Hepatocyte (in vitro differentiated cells): ENCODE measurements around the gene PLEKHA5. TPM values are rescaled to one million over a fixed set of nuclear protein-coding genes. Genes with fewer than 3 reads are reported as not detected.

ENCODE experiments used
- DNase-seq: peaks from one replicate; pipeline ENCODE4 v3.0.0-alpha.2; 2016; ENCODE audit warnings: low spot score
- H2AFZ ChIP-seq: fragments of 200-600 bp; sonication (generic); 2 replicates; pipeline ENCODE4 v1.6.0; 2016; ENCODE audit warnings: antibody characterized with exemption, mild to moderate bottlenecking
- H3K27ac ChIP-seq: fragments of 200-600 bp; sonication (generic); 2 replicates; pipeline ENCODE4 v1.5.1; 2016; ENCODE audit warnings: mild to moderate bottlenecking
- H3K27me3 ChIP-seq: fragments of 200-600 bp; sonication (generic); 2 replicates; pipeline ENCODE4 v1.6.1; 2016
- H3K36me3 ChIP-seq: fragments of 200-600 bp; sonication (generic); replicated peaks from 2 replicates; pipeline ENCODE4 v1.5.1; 2016; ENCODE audit warnings: low read depth; ENCODE audit not compliant: insufficient read depth
- H3K4me1 ChIP-seq: fragments of 200-600 bp; sonication (generic); 2 replicates; pipeline ENCODE4 v1.5.1; 2016; ENCODE audit warnings: mild to moderate bottlenecking, moderate library complexity; ENCODE audit not compliant: insufficient read depth
- H3K4me2 ChIP-seq: fragments of 200-600 bp; sonication (generic); 2 replicates; pipeline ENCODE4 v1.6.0; 2016
- H3K4me3 ChIP-seq: fragments of 200-600 bp; sonication (generic); 2 replicates; pipeline ENCODE4 v1.5.1; 2016; ENCODE audit warnings: mild to moderate bottlenecking
- H3K79me2 ChIP-seq: fragments of 200-600 bp; sonication (generic); 2 replicates; pipeline ENCODE4 v1.6.0; 2017; ENCODE audit warnings: mild to moderate bottlenecking
- H3K9me2 ChIP-seq: fragments of 200-600 bp; sonication (generic); replicated peaks from 2 replicates; pipeline ENCODE4 v1.6.0; 2017; ENCODE audit warnings: mild to moderate bottlenecking; ENCODE audit not compliant: insufficient read depth
- H3K9me3 ChIP-seq: fragments of 200-600 bp; sonication (generic); 2 replicates; pipeline ENCODE4 v1.5.1; 2016; ENCODE audit warnings: low read depth, mild to moderate bottlenecking
- H4K20me1 ChIP-seq: fragments of 200-600 bp; sonication (generic); 2 replicates; pipeline ENCODE4 v1.6.0; 2016; ENCODE audit warnings: mild to moderate bottlenecking; ENCODE audit not compliant: insufficient read depth, poor library complexity, severe bottlenecking
- CTCF ChIP-seq: fragments of 200-600 bp; sonication (generic); IDR thresholded peaks from 2 replicates; pipeline ENCODE4 v1.5.1; 2016; ENCODE audit warnings: antibody characterized with exemption, mild to moderate bottlenecking; ENCODE audit not compliant: poor library complexity
- EZH2 ChIP-seq: fragments of 200-600 bp; sonication (generic); IDR thresholded peaks from 2 replicates; pipeline ENCODE4 v1.6.1; 2016; ENCODE audit warnings: antibody characterized with exemption, mild to moderate bottlenecking, borderline replicate concordance
- EZH2phosphoT487 ChIP-seq: fragments of 200-600 bp; sonication (generic); IDR thresholded peaks from one replicate; pipeline ENCODE4 v1.6.1; 2018; ENCODE audit warnings: antibody characterized with exemption, mild to moderate bottlenecking, low read depth, moderate library complexity; ENCODE audit not compliant: unreplicated experiment, severe bottlenecking
- WGBS: methylation state at CpG from one replicate; pipeline ENCODE4 v1.1.6; 2016; ENCODE audit warnings: low lambda C conversion rate; ENCODE audit errors: missing lambda C conversion rate; 5-methylcytosine and 5-hydroxymethylcytosine counted together
- polyA plus RNA-seq: library from polyadenylated mRNA; unstranded; fragments of >200 nt; fragmentation: Nextera tagmentation; extraction: Ambion mirVana; gene quantifications from 2 replicates; pipeline ENCODE4 v1.2.1, GENCODE V29; 2016
- total RNA-seq: library from RNA; depleted of rRNA; stranded (reverse); fragments of >200 nt; gene quantifications from 2 replicates; pipeline ENCODE4 v1.2.3, GENCODE V29; 2014

The PLEKHA5 gene
- total and polyA plus RNA-seq, 2 experiments from 2014 or later = 32.2 to 39.6 TPM

GRCh38 chr12:19191089-19191488 is 61.6 kb downstream of the PLEKHA5 start:
- Histone ChIP-seq H3K27me3 (no peaks in the 10 kb centered on the region), H4K20me1 (peaks cover 8% of the 10 kb centered on the region), H3K4me1 (peaks cover 9% of the 10 kb centered on the region), H3K4me2 (no peak overlapping the region), H3K4me3 (no peak overlapping the region), H3K9me3 (no peaks in the 10 kb centered on the region), H3K27ac (no peak overlapping the region), H2AFZ (no peak overlapping the region), H3K79me2 (peaks cover 91% of the 10 kb centered on the region), H3K9me2 (no peaks in the 10 kb centered on the region), H3K36me3 (no peaks in the 10 kb centered on the region)
- no peak for TF ChIP-seq EZH2
- no peak for TF ChIP-seq EZH2phosphoT487
- no peak for TF ChIP-seq CTCF
- 97% methylated on average over 1 of the region's 1 CpG for WGBS
- DNase-seq = no peak

GRCh38 chr12:19191563-19191962 is 62.0 kb downstream of the PLEKHA5 start:
- Histone ChIP-seq H2AFZ (no peak overlapping the region), H3K36me3 (no peaks in the 10 kb centered on the region), H3K79me2 (peaks cover 90% of the 10 kb centered on the region), H3K27me3 (no peaks in the 10 kb centered on the region), H3K9me3 (no peaks in the 10 kb centered on the region), H3K4me2 (no peak overlapping the region), H3K27ac (no peak overlapping the region), H3K4me1 (peaks cover 9% of the 10 kb centered on the region), H3K4me3 (no peak overlapping the region), H4K20me1 (peaks cover 8% of the 10 kb centered on the region), H3K9me2 (no peaks in the 10 kb centered on the region)
- TF ChIP-seq CTCF = no peak
- no peak for TF ChIP-seq EZH2phosphoT487
- no peak for TF ChIP-seq EZH2
- DNase-seq = no peak
- 88% methylated on average over 5 of the region's 5 CpGs for WGBS

- H3K79me2 ChIP-seq = peaks cover 87% of the 10 kb centered on the region
Observed at GRCh38 chr12:19192710-19193109, 63.2 kb downstream of the PLEKHA5 start.

More at GRCh38 chr12:19192710-19193109, 63.2 kb downstream of the PLEKHA5 start:
- Histone ChIP-seq H2AFZ (no peak overlapping the region), H3K4me2 (no peak overlapping the region), H3K27me3 (no peaks in the 10 kb centered on the region), H3K36me3 (no peaks in the 10 kb centered on the region), H3K27ac (no peak overlapping the region), H3K9me3 (no peaks in the 10 kb centered on the region), H3K4me1 (peaks cover 9% of the 10 kb centered on the region), H4K20me1 (peaks cover 8% of the 10 kb centered on the region), H3K9me2 (no peaks in the 10 kb centered on the region), H3K4me3 (no peak overlapping the region)
- DNase-seq = no peak
- TF ChIP-seq EZH2 (no peak), CTCF (no peak), EZH2phosphoT487 (no peak)
- 89% methylated on average over 1 of the region's 1 CpG for WGBS
